Cardiac fibroblast (primary cell): ENCODE results near the gene FBN1.

Experiments
- DNase-seq, 2 donors: peaks; one replicate each; pipeline versions ENCODE4 v3.0.0 to v3.0.0-alpha.2; 2010; ENCODE audit warnings: low read depth in 2 of 2
- H3K4me3 ChIP-seq, 2 donors: replicated peaks in 1 of 2; 1 replicate in 1 of 2; 2 replicates in 1 of 2; pipeline ENCODE4 v1.5.1; 2011; ENCODE audit warnings: low read depth in 2 of 2, low read length in 2 of 2, mild to moderate bottlenecking in 2 of 2, moderate library complexity in 1 of 2
- TF ChIP-seq, protein P1 (sequence below): IDR thresholded peaks from one replicate; pipeline ENCODE4 v1.5.1; 2011; ENCODE audit warnings: low read depth, mild to moderate bottlenecking, low read length, inconsistent platforms

Gene FBN1

DNA sequence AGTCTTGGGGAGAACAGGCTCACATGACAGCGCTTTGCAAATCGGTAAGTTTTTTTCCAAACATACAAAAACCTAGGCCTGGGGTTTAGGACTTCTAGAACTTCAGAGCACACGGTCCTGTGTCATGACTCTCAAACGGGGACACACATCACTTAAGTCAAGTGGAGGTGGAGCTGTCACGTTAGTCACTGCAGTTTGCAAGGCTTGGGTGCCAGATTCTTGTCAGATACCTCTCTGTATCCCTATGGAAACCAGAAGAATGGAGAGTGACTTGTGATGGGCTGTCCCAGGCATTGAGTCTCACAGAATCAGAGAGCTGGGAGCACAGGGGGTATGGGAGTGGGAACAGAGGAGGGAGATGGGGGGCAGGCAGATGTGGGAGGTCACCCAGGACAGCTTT lies 249.5 kb downstream of the FBN1 start:
- TF ChIP-seq, protein P1, sequence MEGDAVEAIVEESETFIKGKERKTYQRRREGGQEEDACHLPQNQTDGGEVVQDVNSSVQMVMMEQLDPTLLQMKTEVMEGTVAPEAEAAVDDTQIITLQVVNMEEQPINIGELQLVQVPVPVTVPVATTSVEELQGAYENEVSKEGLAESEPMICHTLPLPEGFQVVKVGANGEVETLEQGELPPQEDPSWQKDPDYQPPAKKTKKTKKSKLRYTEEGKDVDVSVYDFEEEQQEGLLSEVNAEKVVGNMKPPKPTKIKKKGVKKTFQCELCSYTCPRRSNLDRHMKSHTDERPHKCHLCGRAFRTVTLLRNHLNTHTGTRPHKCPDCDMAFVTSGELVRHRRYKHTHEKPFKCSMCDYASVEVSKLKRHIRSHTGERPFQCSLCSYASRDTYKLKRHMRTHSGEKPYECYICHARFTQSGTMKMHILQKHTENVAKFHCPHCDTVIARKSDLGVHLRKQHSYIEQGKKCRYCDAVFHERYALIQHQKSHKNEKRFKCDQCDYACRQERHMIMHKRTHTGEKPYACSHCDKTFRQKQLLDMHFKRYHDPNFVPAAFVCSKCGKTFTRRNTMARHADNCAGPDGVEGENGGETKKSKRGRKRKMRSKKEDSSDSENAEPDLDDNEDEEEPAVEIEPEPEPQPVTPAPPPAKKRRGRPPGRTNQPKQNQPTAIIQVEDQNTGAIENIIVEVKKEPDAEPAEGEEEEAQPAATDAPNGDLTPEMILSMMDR = no peak
- no peak for DNase-seq
- no peak overlapping the region for H3K4me3 ChIP-seq

DNA sequence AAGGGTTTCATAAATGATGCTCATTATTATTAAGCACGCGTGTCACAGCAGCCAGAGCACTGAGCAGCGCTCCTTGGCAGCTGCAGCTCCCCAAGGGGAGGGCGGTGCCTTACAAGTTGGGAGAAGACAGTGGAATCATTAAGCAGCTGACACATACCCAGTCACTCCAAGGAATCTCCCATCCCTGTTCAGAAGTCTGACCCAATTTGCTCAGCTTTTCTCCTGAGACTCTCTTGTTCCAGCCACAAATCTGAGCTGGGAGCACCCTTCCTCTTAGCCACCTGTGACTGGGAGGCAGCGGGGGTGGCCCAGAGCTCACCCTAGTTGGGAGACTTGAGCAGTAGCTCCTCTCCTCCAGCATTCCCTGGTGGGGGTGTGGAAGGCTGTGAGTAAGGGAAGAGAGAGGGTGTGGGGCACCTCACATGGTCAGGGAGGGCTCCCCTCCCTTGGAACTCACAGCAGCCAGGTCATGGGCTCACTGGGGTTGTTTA lies 249.9 kb downstream of the FBN1 start:
- H3K4me3 ChIP-seq = no peak overlapping the region
- TF ChIP-seq, protein P1 = no peak
- DNase-seq = peak; percentile 50 to 89

DNA sequence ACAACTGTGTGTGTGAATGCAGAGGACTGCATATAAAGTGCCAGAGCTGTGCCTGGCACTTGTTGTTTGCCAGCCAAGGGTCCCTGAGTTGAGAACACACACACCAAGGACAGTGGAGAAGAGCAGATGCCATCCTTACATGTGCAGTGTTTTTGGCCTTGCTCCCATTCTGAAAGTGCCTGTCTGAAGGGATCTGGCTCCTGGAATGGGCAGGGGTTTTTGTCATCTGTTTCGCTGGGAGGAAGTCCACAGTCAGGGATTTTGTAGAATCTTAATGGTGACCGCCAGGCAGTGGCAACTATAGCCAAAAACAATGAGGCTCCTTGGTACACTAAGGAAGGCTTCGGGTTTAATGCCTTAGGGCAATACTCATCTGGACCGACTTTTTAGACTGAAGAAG lies 250.5 kb downstream of the FBN1 start:
- TF ChIP-seq, protein P1 = no peak
- DNase-seq = no peak
- H3K4me3 ChIP-seq = no peak overlapping the region

GRCh38 chr15:48393645-48394506 lies 251.6 kb downstream of the FBN1 start:
- TF ChIP-seq, protein P1 = no peak
- peak; percentile 57 to 83 for DNase-seq
- no peak overlapping the region for H3K4me3 ChIP-seq

- H3K4me3 ChIP-seq = no peak overlapping the region
- peak in 1 of 2 donors; percentile 91 for DNase-seq
- TF ChIP-seq, protein P1 = no peak
These were observed 253.2 kb downstream of the FBN1 start for GRCh38 chr15:48392356-48392755.

DNA sequence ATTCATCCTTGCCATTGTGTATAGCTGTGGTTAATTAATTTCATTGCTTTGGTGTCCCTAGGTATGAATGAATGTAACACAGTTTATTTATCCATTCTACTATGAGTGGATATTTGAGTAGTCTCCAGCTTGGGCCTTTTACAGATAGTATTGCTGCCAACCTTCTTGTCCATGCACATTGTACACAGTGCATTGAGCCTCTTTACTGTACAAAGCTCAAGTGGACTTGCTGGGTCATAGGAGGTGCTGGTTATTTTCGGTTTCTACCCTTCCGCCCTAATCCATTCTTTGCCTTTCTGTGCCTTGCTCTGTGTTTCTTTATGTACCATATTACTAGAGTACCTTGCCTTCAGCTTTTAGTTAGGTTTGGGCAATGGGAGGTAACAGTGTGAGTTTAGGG lies 253.6 kb downstream of the FBN1 start:
- TF ChIP-seq, protein P1 = no peak
- H3K4me3 ChIP-seq = no peak overlapping the region
- no peak for DNase-seq

DNA sequence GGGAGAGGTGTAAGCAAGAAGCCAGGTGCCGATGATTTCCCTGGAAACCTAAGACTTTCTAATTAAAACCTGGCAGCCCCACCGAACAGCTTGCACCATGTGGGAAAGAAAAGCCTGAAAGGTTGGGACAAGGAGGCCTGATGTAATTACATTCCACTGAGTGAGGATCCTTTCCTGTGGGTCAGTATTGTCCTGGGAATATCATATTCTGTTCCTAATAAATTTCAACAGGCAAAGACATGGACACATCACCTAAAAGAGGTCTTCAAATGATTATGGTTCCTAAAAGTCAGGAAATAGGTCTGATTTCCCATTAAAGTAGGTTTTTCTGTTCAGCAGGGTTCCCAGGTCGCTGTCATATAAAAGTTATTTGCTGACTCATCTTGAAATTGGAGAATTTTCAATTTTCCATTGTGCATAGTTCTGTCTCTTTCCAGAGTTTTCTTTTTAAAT lies 255.8 kb downstream of the FBN1 start:
- DNase-seq = peak; percentile 65 to 73
- TF ChIP-seq, protein P1 = no peak
- H3K4me3 ChIP-seq = no peak overlapping the region
